Skeletal muscle satellite cell (primary cell): ENCODE data around the gene ADD1.

Experiments
- H3K27me3 ChIP-seq: 2 replicates; pipeline ENCODE4 v1.7.0; 2013; ENCODE audit warnings: low read length; ENCODE audit not compliant: control insufficient read depth, insufficient read depth
- H3K36me3 ChIP-seq: 2 replicates; pipeline ENCODE4 v1.7.0; 2013; ENCODE audit warnings: mild to moderate bottlenecking, control low read depth, low read length; ENCODE audit not compliant: insufficient read depth
- H3K4me1 ChIP-seq: 2 replicates; pipeline ENCODE4 v1.7.0; 2013; ENCODE audit warnings: low read length; ENCODE audit not compliant: control insufficient read depth, insufficient read depth
- H3K4me2 ChIP-seq: 2 replicates; pipeline ENCODE4 v1.7.0; 2013; ENCODE audit warnings: mild to moderate bottlenecking, low read length
- H3K4me3 ChIP-seq: 2 replicates; pipeline ENCODE4 v1.7.0; 2013; ENCODE audit warnings: low read length
- H3K9ac ChIP-seq: 2 replicates; pipeline ENCODE4 v1.7.0; 2013; ENCODE audit warnings: mild to moderate bottlenecking, low read depth, low read length, moderate library complexity
- H3K9me3 ChIP-seq: replicated peaks from 2 replicates; pipeline ENCODE4 v1.7.0; 2013; ENCODE audit warnings: mild to moderate bottlenecking, control low read depth, low read length

Gene ADD1

GRCh38 chr4:2833671-2834000, 10.0 kb upstream of the ADD1 start:
- H3K9ac ChIP-seq: no peak overlapping the region

GRCh38 chr4:2834001-2834921, 9.4 kb upstream of the ADD1 start:
- peaks cover 23% of the 10 kb centered on the region for H3K4me1 ChIP-seq
- no peak overlapping the region for H3K9ac ChIP-seq
- H3K36me3 ChIP-seq: peaks cover 64% of the 10 kb centered on the region
- H3K27me3 ChIP-seq: no peaks in the 10 kb centered on the region
- H3K4me2 ChIP-seq: no peak overlapping the region
- H3K4me3 ChIP-seq: no peak overlapping the region
- H3K9me3 ChIP-seq: no peaks in the 10 kb centered on the region

More at GRCh38 chr4:2833671-2834000, 10.0 kb upstream of the ADD1 start:
- Histone ChIP-seq H3K4me2 (no peak overlapping the region), H3K27me3 (no peaks in the 10 kb centered on the region), H3K4me3 (no peak overlapping the region), H3K4me1 (peaks cover 23% of the 10 kb centered on the region), H3K9me3 (no peaks in the 10 kb centered on the region), H3K36me3 (peaks cover 69% of the 10 kb centered on the region)

- Histone ChIP-seq H3K4me1 (peaks cover 23% of the 10 kb centered on the region), H3K9ac (no peak overlapping the region), H3K4me3 (no peak overlapping the region), H3K27me3 (no peaks in the 10 kb centered on the region), H3K9me3 (no peaks in the 10 kb centered on the region), H3K4me2 (no peak overlapping the region), H3K36me3 (peaks cover 52% of the 10 kb centered on the region)
Measured at GRCh38 chr4:2835978-2836377, 7.7 kb upstream of the ADD1 start.

GRCh38 chr4:2836391-2836859, 7.2 kb upstream of the ADD1 start:
- Histone ChIP-seq H3K4me1 (peaks cover 23% of the 10 kb centered on the region), H3K36me3 (peaks cover 48% of the 10 kb centered on the region)

GRCh38 chr4:2837110-2837903, 6.3 kb upstream of the ADD1 start:
- Histone ChIP-seq H3K27me3 (no peaks in the 10 kb centered on the region), H3K9ac (peak overlapping the region; percentile 57), H3K4me1 (peaks cover 23% of the 10 kb centered on the region), H3K36me3 (peaks cover 39% of the 10 kb centered on the region), H3K4me2 (peak overlapping the region; percentile 73), H3K9me3 (no peaks in the 10 kb centered on the region), H3K4me3 (peak overlapping the region; percentile 28)

More at GRCh38 chr4:2836391-2836859, 7.2 kb upstream of the ADD1 start:
- Histone ChIP-seq H3K4me2 (no peak overlapping the region), H3K9me3 (no peaks in the 10 kb centered on the region), H3K27me3 (no peaks in the 10 kb centered on the region), H3K9ac (no peak overlapping the region), H3K4me3 (no peak overlapping the region)

GRCh38 chr4:2837904-2838496, 5.6 kb upstream of the ADD1 start:
- Histone ChIP-seq H3K4me1 (peaks cover 30% of the 10 kb centered on the region), H3K4me2 (peak overlapping the region; percentile 73), H3K4me3 (peak overlapping the region; percentile 28), H3K9me3 (no peaks in the 10 kb centered on the region), H3K9ac (peak overlapping the region; percentile 57), H3K27me3 (no peaks in the 10 kb centered on the region), H3K36me3 (peaks cover 33% of the 10 kb centered on the region)

GRCh38 chr4:2839060-2839459, 4.6 kb upstream of the ADD1 start:
- Histone ChIP-seq H3K27me3 (no peaks in the 10 kb centered on the region), H3K4me1 (peaks cover 31% of the 10 kb centered on the region), H3K4me3 (no peak overlapping the region)

GRCh38 chr4:2842687-2843262, 869 bp upstream of the ADD1 start:
- peak overlapping the region; percentile 94 for H3K4me2 ChIP-seq
- H3K9ac ChIP-seq: peak overlapping the region; percentile 96
- no peaks in the 10 kb centered on the region for H3K36me3 ChIP-seq
- H3K4me3 ChIP-seq: peak overlapping the region; percentile 95
- H3K4me1 ChIP-seq: peaks cover 28% of the 10 kb centered on the region
- no peaks in the 10 kb centered on the region for H3K27me3 ChIP-seq
- H3K9me3 ChIP-seq: no peaks in the 10 kb centered on the region

More at GRCh38 chr4:2839060-2839459, 4.6 kb upstream of the ADD1 start:
- no peak overlapping the region for H3K9ac ChIP-seq
- peaks cover 24% of the 10 kb centered on the region for H3K36me3 ChIP-seq
- H3K9me3 ChIP-seq: no peaks in the 10 kb centered on the region
- H3K4me2 ChIP-seq: no peak overlapping the region

GRCh38 chr4:2843941-2844584, 419 bp downstream of the ADD1 start:
- no peaks in the 10 kb centered on the region for H3K27me3 ChIP-seq
- peak overlapping the region; percentile 74 for H3K4me2 ChIP-seq
- H3K4me3 ChIP-seq: peak overlapping the region; percentile 95
- H3K9me3 ChIP-seq: no peaks in the 10 kb centered on the region
- peak overlapping the region; percentile 96 for H3K9ac ChIP-seq
- H3K4me1 ChIP-seq: peaks cover 27% of the 10 kb centered on the region
- no peaks in the 10 kb centered on the region for H3K36me3 ChIP-seq

- no peaks in the 10 kb centered on the region for H3K9me3 ChIP-seq
- H3K4me1 ChIP-seq: peaks cover 27% of the 10 kb centered on the region
- peak overlapping the region; percentile 74 for H3K4me2 ChIP-seq
- no peak overlapping the region for H3K4me3 ChIP-seq
- H3K27me3 ChIP-seq: no peaks in the 10 kb centered on the region
- no peak overlapping the region for H3K9ac ChIP-seq
- H3K36me3 ChIP-seq: no peaks in the 10 kb centered on the region
Measured at GRCh38 chr4:2846172-2846571, 2.5 kb downstream of the ADD1 start.
